Endodermal cell (in vitro differentiated cells): ENCODE measurements around the gene DCHS1. TPM values are rescaled to one million over a fixed set of nuclear protein-coding genes. Genes with fewer than 3 reads are reported as not detected.
A peak's percentile ranks its signal among the peaks of the same experiment; 100 is the strongest.

Source experiments
- DNase-seq: peaks from one replicate; pipeline ENCODE4 v3.0.0-alpha.2; 2017
- H3K27ac ChIP-seq: 2 replicates; pipeline ENCODE4 v1.5.1; 2013; ENCODE audit warnings: mild to moderate bottlenecking, low read depth, low read length, moderate library complexity
- H3K27me3 ChIP-seq: 2 replicates; pipeline ENCODE4 v1.6.1; 2013; ENCODE audit warnings: mild to moderate bottlenecking, low read length, moderate library complexity; ENCODE audit not compliant: insufficient read depth, control insufficient read depth, poor library complexity, severe bottlenecking
- H3K36me3 ChIP-seq: 2 replicates; pipeline ENCODE4 v1.7.0; 2013; ENCODE audit warnings: mild to moderate bottlenecking, low read length, moderate library complexity; ENCODE audit not compliant: control insufficient read depth, insufficient read depth
- H3K4me1 ChIP-seq: one replicate; pipeline ENCODE4 v1.7.0; 2013; ENCODE audit warnings: low read length; ENCODE audit not compliant: control insufficient read depth, insufficient read depth
- H3K4me3 ChIP-seq: 2 replicates; pipeline ENCODE4 v1.5.1; 2013; ENCODE audit warnings: mild to moderate bottlenecking, low read length, moderate library complexity
- H3K9ac ChIP-seq: 2 replicates; pipeline ENCODE4 v1.6.1; 2013; ENCODE audit warnings: mild to moderate bottlenecking, low read length, moderate library complexity; ENCODE audit not compliant: poor library complexity, severe bottlenecking; ENCODE audit errors: extremely low read depth
- H3K9me3 ChIP-seq: 2 replicates; pipeline ENCODE4 v1.6.1; 2013; ENCODE audit warnings: mild to moderate bottlenecking, low read length, moderate library complexity; ENCODE audit not compliant: control insufficient read depth
- H3K27ac Mint-ChIP-seq: 2 replicates; pipeline ENCODE4 v1.8.0; 2020; ENCODE audit warnings: mixed read lengths
- H3K27me3 Mint-ChIP-seq: 2 replicates; pipeline ENCODE4 v1.8.0; 2021; ENCODE audit warnings: mild to moderate bottlenecking, mixed read lengths; ENCODE audit not compliant: insufficient read depth
- H3K36me3 Mint-ChIP-seq: 2 replicates; pipeline ENCODE4 v1.8.0; 2020; ENCODE audit warnings: low read depth, mixed read lengths
- H3K4me1 Mint-ChIP-seq: 2 replicates; pipeline ENCODE4 v1.8.0; 2020; ENCODE audit warnings: mixed read lengths
- H3K4me3 Mint-ChIP-seq: 2 replicates; pipeline ENCODE4 v1.8.0; 2020; ENCODE audit warnings: mild to moderate bottlenecking, moderate library complexity, mixed read lengths
- H3K9me3 Mint-ChIP-seq: 2 replicates; pipeline ENCODE4 v1.8.0; 2020; ENCODE audit warnings: mild to moderate bottlenecking, mixed read lengths
- WGBS, 2 experiments: methylation state at CpG; one replicate each; pipeline versions ENCODE4 v1.1.5 to v1.1.7; 2013; ENCODE audit warnings: missing lambda C conversion rate in 2 of 2, mixed read lengths in 1 of 2; ENCODE audit not compliant: insufficient coverage in 1 of 2, insufficient read length in 1 of 2; 5-methylcytosine and 5-hydroxymethylcytosine counted together
- total RNA-seq, 2 donors: library from RNA; stranded (reverse); fragmentation: NEBNext Ultra II Directional in 1 of 2; extraction: Animal tissue kit (Norgen Biotek cat#: 25700) in 1 of 2; gene quantifications; 2 replicates in 1 of 2; 3 replicates in 1 of 2; pipeline ENCODE4 v1.2.1, GENCODE V29; 2021
- TF ChIP-seq, protein P1 (sequence below): fragments of 200-600 bp; sonication (generic); conservative IDR thresholded peaks from 2 replicates; pipeline ENCODE4 v1.5.0; 2021; ENCODE audit warnings: antibody characterized with exemption, mild to moderate bottlenecking

The DCHS1 gene
- total RNA-seq, 2 donors from 2014 or later: 13.7 to 14.3 TPM

DNA sequence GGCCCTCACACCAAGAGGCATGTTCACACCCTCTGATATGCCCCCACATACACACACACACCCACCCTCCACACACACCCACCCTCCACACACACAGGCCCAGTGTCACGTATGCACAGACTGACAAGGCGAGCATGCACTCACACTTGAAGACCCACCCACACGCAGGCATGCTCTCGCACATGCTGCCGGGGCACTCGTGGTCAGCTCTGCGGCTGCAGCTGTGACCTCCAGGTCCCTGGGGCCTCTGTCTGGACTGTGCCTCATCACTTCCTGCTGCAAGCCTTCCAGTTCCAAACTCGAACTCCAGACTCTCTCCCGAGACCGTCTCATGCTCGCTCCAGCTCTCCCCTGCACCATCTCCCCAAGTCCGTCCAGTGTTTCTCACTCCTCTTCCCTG lies 9.5 kb downstream of the DCHS1 start:
- no peak overlapping the region for H3K4me3 ChIP-seq
- no peak overlapping the region for H3K27ac Mint-ChIP-seq
- 94 to 96% methylated on average over 12 of the region's 12 CpGs for WGBS, 2 experiments
- TF ChIP-seq, protein P1, sequence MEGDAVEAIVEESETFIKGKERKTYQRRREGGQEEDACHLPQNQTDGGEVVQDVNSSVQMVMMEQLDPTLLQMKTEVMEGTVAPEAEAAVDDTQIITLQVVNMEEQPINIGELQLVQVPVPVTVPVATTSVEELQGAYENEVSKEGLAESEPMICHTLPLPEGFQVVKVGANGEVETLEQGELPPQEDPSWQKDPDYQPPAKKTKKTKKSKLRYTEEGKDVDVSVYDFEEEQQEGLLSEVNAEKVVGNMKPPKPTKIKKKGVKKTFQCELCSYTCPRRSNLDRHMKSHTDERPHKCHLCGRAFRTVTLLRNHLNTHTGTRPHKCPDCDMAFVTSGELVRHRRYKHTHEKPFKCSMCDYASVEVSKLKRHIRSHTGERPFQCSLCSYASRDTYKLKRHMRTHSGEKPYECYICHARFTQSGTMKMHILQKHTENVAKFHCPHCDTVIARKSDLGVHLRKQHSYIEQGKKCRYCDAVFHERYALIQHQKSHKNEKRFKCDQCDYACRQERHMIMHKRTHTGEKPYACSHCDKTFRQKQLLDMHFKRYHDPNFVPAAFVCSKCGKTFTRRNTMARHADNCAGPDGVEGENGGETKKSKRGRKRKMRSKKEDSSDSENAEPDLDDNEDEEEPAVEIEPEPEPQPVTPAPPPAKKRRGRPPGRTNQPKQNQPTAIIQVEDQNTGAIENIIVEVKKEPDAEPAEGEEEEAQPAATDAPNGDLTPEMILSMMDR: no peak
- no peak overlapping the region for H3K27ac ChIP-seq
- no peak overlapping the region for H3K9ac ChIP-seq
- no peaks in the 10 kb centered on the region for H3K9me3 ChIP-seq
- no peaks in the 10 kb centered on the region for H3K36me3 Mint-ChIP-seq
- H3K4me1 Mint-ChIP-seq: no peaks in the 10 kb centered on the region
- H3K4me1 ChIP-seq: no peaks in the 10 kb centered on the region
- peaks cover 3% of the 10 kb centered on the region for H3K36me3 ChIP-seq
- no peak overlapping the region for H3K4me3 Mint-ChIP-seq
- no peaks in the 10 kb centered on the region for H3K9me3 Mint-ChIP-seq
- no peaks in the 10 kb centered on the region for H3K27me3 Mint-ChIP-seq
- H3K27me3 ChIP-seq: no peaks in the 10 kb centered on the region
- peak; percentile 34 for DNase-seq

DNA sequence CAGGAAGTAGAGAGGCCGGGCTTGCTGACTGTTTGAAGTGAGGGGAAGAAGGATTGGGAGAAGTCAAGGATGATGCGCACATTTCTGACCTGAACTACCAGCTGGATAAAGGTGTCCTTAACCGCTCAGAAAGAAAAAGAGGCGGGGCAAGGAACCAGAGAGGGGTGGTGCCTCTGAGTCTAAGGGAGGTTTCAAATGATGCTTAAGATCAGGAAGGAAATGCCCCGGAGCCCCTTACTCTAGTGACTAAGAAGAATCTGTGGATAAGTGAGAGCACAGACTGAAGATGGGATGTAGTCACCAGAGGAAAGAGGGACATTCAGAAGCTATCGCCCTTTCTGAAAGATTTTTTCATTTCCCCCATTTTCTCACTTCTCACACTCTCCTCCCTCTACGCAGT lies 12.7 kb downstream of the DCHS1 start:
- Mint-ChIP-seq H3K9me3 (no peaks in the 10 kb centered on the region), H3K27ac (no peak overlapping the region), H3K4me1 (no peaks in the 10 kb centered on the region), H3K36me3 (no peaks in the 10 kb centered on the region), H3K4me3 (no peak overlapping the region), H3K27me3 (no peaks in the 10 kb centered on the region)
- H3K9ac ChIP-seq: no peak overlapping the region
- WGBS, 2 experiments: 86 to 98% methylated on average over 5 to 7 of the region's 7 CpGs
- H3K27me3 ChIP-seq: no peaks in the 10 kb centered on the region
- H3K27ac ChIP-seq: no peak overlapping the region
- peaks cover 15% of the 10 kb centered on the region for H3K36me3 ChIP-seq
- no peaks in the 10 kb centered on the region for H3K4me1 ChIP-seq
- H3K9me3 ChIP-seq: no peaks in the 10 kb centered on the region
- TF ChIP-seq, protein P1: no peak
- no peak overlapping the region for H3K4me3 ChIP-seq
- DNase-seq: no peak

DNA sequence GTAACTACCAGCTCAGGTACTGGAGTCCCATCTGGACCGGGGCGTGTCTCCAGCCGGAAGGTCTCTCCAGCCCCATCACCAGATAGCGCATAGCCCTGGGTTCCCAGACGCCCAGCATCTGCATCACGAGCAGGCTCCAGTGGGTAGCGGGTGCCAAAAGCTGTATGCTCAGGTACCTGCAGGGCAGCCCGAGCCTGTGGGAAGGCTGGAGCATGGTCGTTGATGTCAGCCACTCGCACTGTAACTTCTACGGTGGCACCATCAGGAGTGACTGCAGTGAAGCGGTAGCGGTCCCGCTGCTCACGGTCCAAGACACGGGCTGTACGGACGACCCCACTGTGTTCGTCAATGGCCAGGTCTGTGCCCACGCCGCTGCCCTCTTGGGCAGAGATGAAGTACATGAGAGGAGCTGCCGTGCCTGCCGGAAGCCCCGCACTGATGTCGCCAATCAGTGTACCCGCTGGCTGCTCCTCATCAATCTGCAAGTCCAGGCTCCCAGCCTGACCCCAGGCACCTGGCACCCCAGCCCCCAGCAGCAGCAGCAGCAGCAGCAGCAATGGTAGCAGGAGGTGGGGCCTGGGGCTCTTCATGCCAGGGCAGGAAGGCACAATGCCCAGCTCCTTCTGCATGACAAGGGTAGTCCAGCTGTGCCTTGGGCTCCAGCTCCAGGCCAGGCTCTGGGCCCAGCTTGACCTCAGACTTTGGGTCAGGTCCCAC lies 14.5 kb downstream of the DCHS1 start:
- no peaks in the 10 kb centered on the region for H3K27me3 Mint-ChIP-seq
- no peak overlapping the region for H3K9ac ChIP-seq
- DNase-seq: no peak
- H3K4me1 Mint-ChIP-seq: no peaks in the 10 kb centered on the region
- H3K27me3 ChIP-seq: no peaks in the 10 kb centered on the region
- no peak overlapping the region for H3K27ac ChIP-seq
- WGBS, 2 experiments: 95 to 98% methylated on average over 21 to 26 of the region's 26 CpGs
- H3K36me3 ChIP-seq: peaks cover 19% of the 10 kb centered on the region
- TF ChIP-seq, protein P1: no peak
- H3K4me3 Mint-ChIP-seq: no peak overlapping the region
- no peaks in the 10 kb centered on the region for H3K9me3 Mint-ChIP-seq
- no peak overlapping the region for H3K4me3 ChIP-seq
- no peak overlapping the region for H3K27ac Mint-ChIP-seq
- no peaks in the 10 kb centered on the region for H3K9me3 ChIP-seq
- H3K36me3 Mint-ChIP-seq: no peaks in the 10 kb centered on the region
- no peaks in the 10 kb centered on the region for H3K4me1 ChIP-seq
